K562 treated with DMSO at 1 percent for 12 hours (cell line): ENCODE data around the gene FAM83B. TPM values are rescaled to one million over a fixed set of nuclear protein-coding genes. Genes with fewer than 3 reads are reported as not detected.

Experiments
- total RNA-seq: library from RNA; unstranded; fragments of 300-600 nt; gene quantifications from 2 replicates; pipeline ENCODE4 v1.2.3, GENCODE V29; 2022; ENCODE audit not compliant: insufficient read depth

Gene FAM83B, protein sequence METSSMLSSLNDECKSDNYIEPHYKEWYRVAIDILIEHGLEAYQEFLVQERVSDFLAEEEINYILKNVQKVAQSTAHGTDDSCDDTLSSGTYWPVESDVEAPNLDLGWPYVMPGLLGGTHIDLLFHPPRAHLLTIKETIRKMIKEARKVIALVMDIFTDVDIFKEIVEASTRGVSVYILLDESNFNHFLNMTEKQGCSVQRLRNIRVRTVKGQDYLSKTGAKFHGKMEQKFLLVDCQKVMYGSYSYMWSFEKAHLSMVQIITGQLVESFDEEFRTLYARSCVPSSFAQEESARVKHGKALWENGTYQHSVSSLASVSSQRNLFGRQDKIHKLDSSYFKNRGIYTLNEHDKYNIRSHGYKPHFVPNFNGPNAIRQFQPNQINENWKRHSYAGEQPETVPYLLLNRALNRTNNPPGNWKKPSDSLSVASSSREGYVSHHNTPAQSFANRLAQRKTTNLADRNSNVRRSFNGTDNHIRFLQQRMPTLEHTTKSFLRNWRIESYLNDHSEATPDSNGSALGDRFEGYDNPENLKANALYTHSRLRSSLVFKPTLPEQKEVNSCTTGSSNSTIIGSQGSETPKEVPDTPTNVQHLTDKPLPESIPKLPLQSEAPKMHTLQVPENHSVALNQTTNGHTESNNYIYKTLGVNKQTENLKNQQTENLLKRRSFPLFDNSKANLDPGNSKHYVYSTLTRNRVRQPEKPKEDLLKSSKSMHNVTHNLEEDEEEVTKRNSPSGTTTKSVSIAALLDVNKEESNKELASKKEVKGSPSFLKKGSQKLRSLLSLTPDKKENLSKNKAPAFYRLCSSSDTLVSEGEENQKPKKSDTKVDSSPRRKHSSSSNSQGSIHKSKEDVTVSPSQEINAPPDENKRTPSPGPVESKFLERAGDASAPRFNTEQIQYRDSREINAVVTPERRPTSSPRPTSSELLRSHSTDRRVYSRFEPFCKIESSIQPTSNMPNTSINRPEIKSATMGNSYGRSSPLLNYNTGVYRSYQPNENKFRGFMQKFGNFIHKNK
- total RNA-seq, result not detected in 2 replicates

DNA sequence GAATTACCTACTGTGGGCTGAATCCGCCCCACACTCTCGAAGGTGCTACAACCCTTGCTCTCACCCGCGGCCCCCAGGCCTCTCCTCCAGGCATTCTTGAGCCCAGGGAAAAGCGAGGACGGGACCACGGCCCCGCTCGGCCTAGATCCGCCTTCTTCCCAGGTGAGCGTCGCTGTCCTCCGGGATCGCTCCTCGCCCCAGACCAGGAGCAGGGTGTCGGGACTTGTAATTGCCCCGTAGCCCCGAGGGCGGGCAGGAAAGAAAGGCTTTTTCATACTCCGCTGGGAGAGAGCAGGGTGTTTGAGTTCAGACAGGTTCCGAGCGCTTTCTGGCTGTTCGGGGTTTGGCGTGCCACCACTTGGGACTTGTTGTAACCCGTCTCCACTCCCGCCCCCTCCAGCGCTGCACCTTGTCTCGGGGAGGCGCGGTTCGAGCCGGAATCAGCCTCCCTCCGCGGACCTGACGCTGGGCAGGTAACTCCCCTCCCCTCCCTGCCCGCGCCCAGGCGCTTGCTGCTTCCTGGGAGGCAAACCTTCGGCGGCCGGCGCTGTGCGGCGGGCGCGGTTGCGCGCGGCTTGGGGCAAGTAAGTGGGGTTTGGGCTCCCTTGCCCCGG is at the start of gene FAM83B:
Gene FAM83B (plus strand): TSS at position 529 of the 614 bp plus-strand sequence. CDS start 23,476 bp downstream, outside the sequence.

